Ishikawa (cell line): ENCODE data around the gene DPYSL4.

ENCODE experiments used
- EP300 ChIP-seq: IDR thresholded peaks from 2 replicates; pipeline ENCODE4 v1.6.1; 2012; ENCODE audit warnings: borderline replicate concordance
- TAF1 ChIP-seq: IDR thresholded peaks from 2 replicates; pipeline ENCODE4 v1.6.1; 2012; ENCODE audit warnings: low read depth, mild to moderate bottlenecking

GRCh38 chr10:132162021-132162531 lies 24.7 kb upstream of the DPYSL4 start:
- no peak for TF ChIP-seq EP300
- no peak for TF ChIP-seq TAF1
